ENCODE results near the gene SRPK1.
"Not testable (repeated sequence)": the region's sequence is repeated elsewhere in the genome, so short reads cannot be mapped to it uniquely, and the experiment has no call there.

Gene SRPK1

GRCh38 chr6:35920793-35921732 is at the start of gene SRPK1:
TSS of gene SRPK1 (minus strand) at chr6:35921098. CDS start at chr6:35921056, 42 bp downstream.
- DNase-seq (ENCODE audit: low read depth): peak; percentile 76

- DNase-seq (ENCODE audit: low read depth): no peak
These were observed 49.3 kb upstream of the SRPK1 start for GRCh38 chr6:35970181-35970580.

DNA sequence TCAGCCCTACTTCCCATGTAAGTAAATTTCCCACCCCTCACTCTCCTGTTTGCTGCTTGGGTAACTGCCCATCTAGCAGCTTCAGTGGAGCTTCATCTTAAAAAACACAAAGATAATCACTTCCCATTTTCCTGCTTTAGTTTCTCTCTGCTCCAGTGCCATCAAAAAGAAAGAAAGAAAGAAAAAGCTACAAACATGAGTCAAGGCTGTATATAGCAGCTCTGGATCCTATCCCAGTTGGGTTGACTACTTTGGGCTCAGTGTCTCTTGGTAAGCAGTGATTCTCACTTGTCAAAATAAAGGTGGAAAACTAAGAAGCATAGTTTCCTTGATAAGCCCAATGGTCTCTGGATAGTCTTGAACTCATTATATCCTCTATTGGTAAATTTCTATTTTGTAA is 48.7 kb upstream of the SRPK1 start:
- DNase-seq (ENCODE audit: low read depth): no peak

DNA sequence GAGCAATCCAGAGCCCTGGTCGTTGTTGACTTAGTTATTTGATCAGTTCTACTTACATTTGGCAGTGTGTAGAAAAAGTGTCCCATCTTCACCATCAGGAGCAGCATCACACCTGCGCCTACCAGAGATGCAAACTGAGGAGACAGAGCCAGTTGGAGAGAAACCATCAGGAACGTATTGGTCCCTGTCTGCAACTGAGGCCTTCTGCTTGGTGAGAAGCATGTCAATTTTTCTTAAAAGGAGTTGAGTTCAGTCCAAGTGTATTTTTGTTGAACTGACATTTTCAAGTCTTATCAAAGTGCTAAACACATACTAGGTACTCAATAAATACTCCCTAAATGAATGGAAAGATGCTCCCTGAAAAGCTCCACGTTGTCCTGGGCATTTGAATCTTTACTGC is 47.9 kb upstream of the SRPK1 start:
- no peak for DNase-seq (ENCODE audit: low read depth)

DNA sequence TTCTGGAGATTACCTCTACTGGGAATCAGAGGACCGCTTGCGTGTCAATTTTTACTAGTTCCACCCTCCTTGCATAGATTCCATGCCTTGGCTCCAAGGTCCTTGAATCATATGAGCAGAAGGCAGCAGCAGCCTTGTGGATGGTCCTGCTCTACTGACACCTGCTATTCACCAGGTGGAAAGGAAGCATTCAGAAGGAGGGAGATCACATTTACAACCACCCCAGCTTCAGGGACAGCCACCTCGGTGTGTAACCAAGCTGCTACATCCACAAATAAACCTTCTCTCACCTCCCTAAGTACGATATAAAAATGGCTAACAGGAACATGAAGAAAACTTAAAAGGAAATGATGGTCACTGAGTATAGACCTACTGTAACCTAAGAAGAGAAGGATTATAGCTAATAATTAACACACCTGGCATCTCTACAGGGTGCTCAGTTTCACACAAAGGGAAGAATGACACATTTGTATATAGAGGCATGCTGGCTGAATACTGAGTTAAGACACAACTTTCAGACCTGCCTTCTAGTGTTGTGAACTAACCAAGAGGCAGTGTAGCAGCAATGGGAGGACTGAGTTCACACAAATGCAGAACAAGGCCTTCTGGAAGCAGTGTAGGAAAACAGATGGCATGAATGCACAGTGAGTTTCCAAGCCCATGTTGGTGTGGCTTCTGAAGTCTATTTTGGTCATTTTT is 46.3 kb upstream of the SRPK1 start:
- no peak for DNase-seq (ENCODE audit: low read depth)

DNA sequence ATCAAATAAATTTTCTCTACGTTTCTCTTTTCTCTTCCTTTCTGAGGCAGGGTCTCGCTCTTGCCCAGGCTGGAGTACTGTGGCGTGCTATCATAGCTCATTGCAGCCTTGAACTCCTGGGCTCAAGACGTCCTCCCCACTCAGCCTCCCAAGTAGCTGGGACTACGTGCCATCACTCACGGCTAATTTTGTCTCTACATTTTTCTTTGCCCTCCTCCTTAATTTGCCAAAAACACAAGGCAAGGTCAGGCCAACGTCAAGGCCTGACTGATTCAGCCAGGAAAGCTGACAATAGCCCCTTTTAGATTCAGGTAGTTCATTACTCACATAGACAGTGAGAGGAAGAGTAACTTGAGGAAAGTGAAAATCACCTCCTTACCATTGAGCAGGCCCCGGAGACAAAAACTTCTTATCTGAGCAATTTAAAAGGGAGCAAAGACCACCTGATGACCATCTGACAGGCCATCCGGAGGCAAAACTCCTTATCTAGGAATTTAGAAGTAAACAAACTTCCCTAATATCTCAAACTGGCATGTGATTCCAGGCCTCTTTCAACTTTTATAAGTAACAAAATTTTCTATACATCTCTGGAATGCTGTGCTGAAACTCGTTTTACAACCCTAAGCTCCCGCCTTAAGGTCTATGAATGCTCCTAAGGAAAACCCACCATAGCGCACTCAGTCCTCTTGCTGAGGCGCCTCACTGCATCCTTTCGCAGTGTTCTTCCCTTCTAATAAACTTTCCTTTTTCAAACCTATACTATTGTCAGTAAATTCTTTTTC is 42.1 kb upstream of the SRPK1 start:
- DNase-seq (ENCODE audit: low read depth): no peak

DNA sequence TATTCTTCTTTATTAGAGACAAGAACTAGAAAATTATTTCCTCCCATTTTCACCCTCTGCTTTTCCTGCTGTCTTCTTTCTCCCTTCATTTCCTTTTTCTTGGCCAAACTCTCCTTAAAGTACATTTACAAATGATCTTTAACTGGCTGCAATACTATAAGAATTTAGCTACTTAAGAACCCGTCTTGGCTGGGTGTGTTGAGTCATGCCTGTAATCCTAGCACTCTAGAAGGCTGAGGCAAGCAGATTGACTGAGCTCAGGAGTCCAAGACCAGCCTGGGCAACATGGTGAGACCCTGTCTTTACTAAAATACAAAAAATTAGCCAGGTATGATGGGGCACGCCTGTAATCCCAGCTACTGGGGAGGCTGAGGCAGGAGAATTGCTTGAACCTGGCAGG is 39.3 kb upstream of the SRPK1 start:
- DNase-seq (ENCODE audit: low read depth): no peak

- no peak for DNase-seq (ENCODE audit: low read depth)
These were observed 35.1 kb upstream of the SRPK1 start for GRCh38 chr6:35955970-35956369.

- DNase-seq (ENCODE audit: low read depth): no peak
These were observed 34.6 kb upstream of the SRPK1 start for GRCh38 chr6:35955521-35955920.

DNA sequence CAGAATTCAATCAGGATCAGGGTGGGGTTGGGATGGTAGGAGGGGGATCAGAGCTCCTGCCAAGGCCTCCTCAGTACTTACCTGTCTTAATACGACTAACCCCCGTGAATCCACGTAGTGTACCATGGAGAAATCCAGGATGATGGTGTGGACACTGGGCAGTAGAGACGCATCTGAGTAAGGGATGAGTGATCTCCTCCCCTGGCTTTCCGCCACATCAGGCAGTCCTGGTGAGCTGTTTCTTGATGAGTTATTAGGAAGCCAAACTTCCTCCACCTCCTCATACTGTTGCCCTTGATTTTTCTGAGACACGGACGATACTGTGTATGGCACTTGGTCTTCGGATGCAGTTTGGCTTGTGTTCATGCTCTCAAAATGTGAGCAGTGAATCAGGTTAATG is 34.2 kb upstream of the SRPK1 start:
- DNase-seq (ENCODE audit: low read depth): no peak

GRCh38 chr6:35954333-35954732 is 33.4 kb upstream of the SRPK1 start:
- DNase-seq (ENCODE audit: low read depth): no peak

GRCh38 chr6:35948725-35949124 is 27.8 kb upstream of the SRPK1 start:
- DNase-seq (ENCODE audit: low read depth): no peak

DNA sequence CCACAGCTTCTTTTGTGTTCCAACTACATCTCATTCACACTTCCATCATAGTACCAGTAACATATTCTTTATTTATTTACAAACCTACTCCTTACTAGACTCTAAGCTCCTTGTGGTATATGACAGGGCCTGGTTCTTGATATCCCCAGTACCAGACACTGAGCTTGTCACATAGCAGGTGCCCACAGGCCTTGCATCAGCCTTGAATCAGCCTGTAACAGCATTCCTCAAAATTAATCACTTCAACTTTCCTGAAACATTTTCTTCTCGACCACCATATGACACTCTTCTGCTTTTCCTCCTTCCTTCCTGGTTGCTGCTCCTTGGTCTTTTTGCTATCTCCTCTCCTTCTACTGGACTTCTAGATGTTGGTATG is 24.7 kb upstream of the SRPK1 start:
- DNase-seq (ENCODE audit: low read depth): no peak

- no peak for DNase-seq (ENCODE audit: low read depth)
These were observed 22.5 kb upstream of the SRPK1 start for GRCh38 chr6:35943390-35943789.

GRCh38 chr6:35942355-35942754 is 21.5 kb upstream of the SRPK1 start:
- DNase-seq (ENCODE audit: low read depth): no peak

DNA sequence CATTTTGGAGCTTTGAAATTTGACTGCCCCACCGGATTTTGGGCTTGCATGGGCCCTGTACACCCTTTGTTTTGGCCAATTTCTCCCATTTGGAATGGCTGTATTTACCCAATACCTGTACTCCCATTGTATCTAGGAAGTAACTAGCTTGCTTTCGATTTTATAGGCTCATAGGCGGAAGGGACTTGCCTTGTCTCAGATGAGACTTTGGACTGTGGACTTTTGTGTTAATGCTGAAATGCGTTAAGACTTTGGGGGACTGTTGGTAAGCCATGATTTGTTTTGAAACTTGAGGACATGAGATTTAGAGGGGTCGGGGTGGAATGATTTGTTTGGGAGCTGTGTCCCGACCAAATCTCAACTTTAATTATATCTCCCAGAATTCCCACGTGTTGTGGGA is 20.3 kb upstream of the SRPK1 start:
- not testable (repeated sequence) for DNase-seq (ENCODE audit: low read depth)

GRCh38 chr6:35940014-35940413 is 19.1 kb upstream of the SRPK1 start:
- not testable (repeated sequence) for DNase-seq (ENCODE audit: low read depth)

DNA sequence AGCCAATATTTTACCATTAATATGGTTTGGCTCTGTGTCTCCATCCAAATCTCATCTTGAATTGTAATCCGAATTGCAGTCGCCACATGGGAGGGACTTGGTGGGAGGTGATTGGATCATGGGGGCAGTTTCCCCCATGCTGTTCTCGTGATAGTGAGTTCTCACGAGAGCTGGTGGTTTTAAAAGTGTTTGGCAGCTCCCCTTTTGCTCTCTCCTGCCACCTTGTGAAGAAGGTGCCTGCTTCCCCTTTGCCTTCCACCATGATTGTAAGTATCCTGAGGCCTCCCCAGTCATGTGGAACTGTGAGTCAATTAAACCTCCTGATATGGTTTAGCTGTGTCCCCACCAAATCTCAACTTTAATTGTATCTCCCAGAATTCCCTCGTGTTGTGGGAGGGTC is 18.4 kb upstream of the SRPK1 start:
- not testable (repeated sequence) for DNase-seq (ENCODE audit: low read depth)

GRCh38 chr6:35936681-35937359 is 15.9 kb upstream of the SRPK1 start:
- no peak for DNase-seq (ENCODE audit: low read depth)

- DNase-seq (ENCODE audit: low read depth): no peak
These were observed 14.6 kb upstream of the SRPK1 start for GRCh38 chr6:35935469-35935868.

DNA sequence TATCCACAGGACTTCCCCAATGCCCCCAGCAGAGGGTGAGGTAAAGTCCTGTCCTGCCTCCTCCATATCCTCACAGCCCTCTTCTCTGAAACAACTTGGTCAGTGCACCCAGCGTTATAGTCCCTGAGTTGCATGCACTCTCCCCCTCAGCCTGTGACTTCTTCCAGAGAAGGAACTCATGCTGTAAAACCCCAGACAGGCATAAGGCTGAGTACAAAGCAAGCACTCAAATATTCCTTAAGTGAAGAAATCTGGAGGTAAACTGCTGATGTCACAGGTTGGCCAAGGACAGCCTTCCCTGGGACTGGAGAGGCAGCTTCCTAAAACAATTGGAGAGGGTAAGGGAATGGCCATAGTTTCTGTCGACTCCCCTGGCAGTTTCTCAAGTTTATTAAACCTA is 12.9 kb upstream of the SRPK1 start:
- DNase-seq (ENCODE audit: low read depth): no peak

DNA sequence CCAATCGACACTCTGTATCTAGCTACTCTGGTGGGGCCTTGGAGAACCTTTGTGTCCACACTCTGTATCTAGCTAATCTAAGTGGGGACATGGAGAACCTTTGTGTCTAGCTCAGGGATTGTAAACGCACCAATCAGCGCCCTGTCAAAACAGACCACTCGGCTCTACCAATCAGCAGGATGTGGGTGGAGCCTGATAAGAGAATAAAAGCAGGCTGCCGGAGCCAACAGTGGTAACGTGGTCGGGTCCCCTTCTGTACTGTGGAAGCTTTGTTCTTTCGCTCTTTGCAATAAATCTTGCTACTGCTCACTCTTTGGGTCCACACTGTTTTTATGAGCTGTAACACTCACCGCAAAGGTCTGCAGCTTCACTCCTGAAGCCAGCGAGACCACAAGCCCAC is 11.0 kb upstream of the SRPK1 start:
- DNase-seq (ENCODE audit: low read depth): not testable (repeated sequence)
